ENCODE results near the gene QPCTL. TPM values are rescaled to one million over a fixed set of nuclear protein-coding genes. Genes with fewer than 3 reads are reported as not detected.

Gene QPCTL
- total and polyA plus RNA-seq, 2 of the 13 experiments (the other 11 are each of a cell fraction or from before 2014, with no cell fraction given): 16.0 to 19.1 TPM

DNA sequence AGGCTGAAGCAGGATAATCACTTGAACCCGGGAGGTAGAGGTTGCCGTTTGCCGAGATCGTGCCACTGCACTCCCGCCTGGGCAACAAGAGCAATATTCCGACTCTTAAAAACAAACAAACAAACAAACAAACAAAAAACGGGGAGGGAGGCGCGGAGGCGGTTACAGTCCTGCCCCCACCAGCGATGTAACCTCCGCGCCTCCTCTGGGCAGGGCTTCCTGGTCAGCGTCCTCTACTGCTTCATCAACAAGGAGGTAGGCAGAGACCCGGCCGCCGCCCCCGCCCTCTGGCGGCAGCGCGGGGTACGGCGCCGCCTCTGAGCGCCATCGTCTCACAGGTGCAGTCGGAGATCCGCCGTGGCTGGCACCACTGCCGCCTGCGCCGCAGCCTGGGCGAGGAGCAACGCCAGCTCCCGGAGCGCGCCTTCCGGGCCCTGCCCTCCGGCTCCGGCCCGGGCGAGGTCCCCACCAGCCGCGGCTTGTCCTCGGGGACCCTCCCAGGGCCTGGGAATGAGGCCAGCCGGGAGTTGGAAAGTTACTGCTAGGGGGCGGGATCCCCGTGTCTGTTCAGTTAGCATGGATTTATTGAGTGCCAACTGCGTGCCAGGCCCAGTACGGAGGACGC is 11.0 kb upstream of the QPCTL start (continued):
- TF ChIP-seq ZBTB7A (CRISPR knock-in tag; IDR thresholded peaks at IDR 0.05) (no peak), MED8 (CRISPR knock-in tag; IDR thresholded peaks at IDR 0.05; ENCODE audit: insufficient replicate concordance) (peak; percentile 29), NCOA2 (CRISPR knock-in tag; IDR thresholded peaks at IDR 0.05) (no peak), MATR3 (CRISPR knock-in tag; IDR thresholded peaks at IDR 0.05) (no peak), ZNF136 (CRISPR knock-in tag; IDR thresholded peaks at IDR 0.05; ENCODE audit: low read depth) (no peak), EEA1 (CRISPR knock-in tag; IDR thresholded peaks at IDR 0.05; ENCODE audit: borderline replicate concordance) (peak; percentile 84; the same call in 1 of the 2 replicates), ZNF235 (CRISPR knock-in tag; IDR thresholded peaks at IDR 0.05; ENCODE audit: borderline replicate concordance) (peak; percentile 16; the same call in 1 of the 2 replicates), ZNF121 (CRISPR knock-in tag; IDR thresholded peaks at IDR 0.05) (no peak), ZNF577 (CRISPR knock-in tag; IDR thresholded peaks at IDR 0.05; ENCODE audit: borderline replicate concordance, low read depth) (no peak), KAT8 (CRISPR knock-in tag; IDR thresholded peaks at IDR 0.05) (peak; percentile 68; the same call in 1 of the 2 replicates), ZSCAN20 (CRISPR knock-in tag; IDR thresholded peaks at IDR 0.05; ENCODE audit: borderline replicate concordance) (no peak), FOSL2 (CRISPR knock-in tag; IDR thresholded peaks at IDR 0.05) (0 out of 2 replicates have a peak, but pooled peaks have one; percentile 8), POLR2AphosphoS2 (IDR thresholded peaks at IDR 0.05; ENCODE audit: low read depth, low read length) (no peak), EZH2 (conservative IDR thresholded peaks at IDR 0.05; ENCODE audit: low read depth, low read length) (no peak), KMT2B (CRISPR knock-in tag; IDR thresholded peaks at IDR 0.05) (no peak), ZNF160 (CRISPR knock-in tag; IDR thresholded peaks at IDR 0.05) (no peak), ZNF232 (CRISPR knock-in tag; IDR thresholded peaks at IDR 0.05; ENCODE audit: borderline replicate concordance) (no peak), SIN3B (IDR thresholded peaks at IDR 0.05; ENCODE audit: low read length) (no peak)
- TF ChIP-seq, protein P1, sequence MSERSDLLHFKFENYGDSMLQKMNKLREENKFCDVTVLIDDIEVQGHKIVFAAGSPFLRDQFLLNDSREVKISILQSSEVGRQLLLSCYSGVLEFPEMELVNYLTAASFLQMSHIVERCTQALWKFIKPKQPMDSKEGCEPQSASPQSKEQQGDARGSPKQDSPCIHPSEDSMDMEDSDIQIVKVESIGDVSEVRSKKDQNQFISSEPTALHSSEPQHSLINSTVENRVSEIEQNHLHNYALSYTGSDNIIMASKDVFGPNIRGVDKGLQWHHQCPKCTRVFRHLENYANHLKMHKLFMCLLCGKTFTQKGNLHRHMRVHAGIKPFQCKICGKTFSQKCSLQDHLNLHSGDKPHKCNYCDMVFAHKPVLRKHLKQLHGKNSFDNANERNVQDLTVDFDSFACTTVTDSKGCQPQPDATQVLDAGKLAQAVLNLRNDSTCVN (CRISPR knock-in tag; IDR thresholded peaks at IDR 0.05; ENCODE audit: borderline replicate concordance): no peak; the same call in 1 of the 2 replicates
- TF ChIP-seq, protein P2, sequence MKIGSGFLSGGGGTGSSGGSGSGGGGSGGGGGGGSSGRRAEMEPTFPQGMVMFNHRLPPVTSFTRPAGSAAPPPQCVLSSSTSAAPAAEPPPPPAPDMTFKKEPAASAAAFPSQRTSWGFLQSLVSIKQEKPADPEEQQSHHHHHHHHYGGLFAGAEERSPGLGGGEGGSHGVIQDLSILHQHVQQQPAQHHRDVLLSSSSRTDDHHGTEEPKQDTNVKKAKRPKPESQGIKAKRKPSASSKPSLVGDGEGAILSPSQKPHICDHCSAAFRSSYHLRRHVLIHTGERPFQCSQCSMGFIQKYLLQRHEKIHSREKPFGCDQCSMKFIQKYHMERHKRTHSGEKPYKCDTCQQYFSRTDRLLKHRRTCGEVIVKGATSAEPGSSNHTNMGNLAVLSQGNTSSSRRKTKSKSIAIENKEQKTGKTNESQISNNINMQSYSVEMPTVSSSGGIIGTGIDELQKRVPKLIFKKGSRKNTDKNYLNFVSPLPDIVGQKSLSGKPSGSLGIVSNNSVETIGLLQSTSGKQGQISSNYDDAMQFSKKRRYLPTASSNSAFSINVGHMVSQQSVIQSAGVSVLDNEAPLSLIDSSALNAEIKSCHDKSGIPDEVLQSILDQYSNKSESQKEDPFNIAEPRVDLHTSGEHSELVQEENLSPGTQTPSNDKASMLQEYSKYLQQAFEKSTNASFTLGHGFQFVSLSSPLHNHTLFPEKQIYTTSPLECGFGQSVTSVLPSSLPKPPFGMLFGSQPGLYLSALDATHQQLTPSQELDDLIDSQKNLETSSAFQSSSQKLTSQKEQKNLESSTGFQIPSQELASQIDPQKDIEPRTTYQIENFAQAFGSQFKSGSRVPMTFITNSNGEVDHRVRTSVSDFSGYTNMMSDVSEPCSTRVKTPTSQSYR (CRISPR knock-in tag; IDR thresholded peaks at IDR 0.05; ENCODE audit: borderline replicate concordance): no peak
- TF ChIP-seq, protein P3, sequence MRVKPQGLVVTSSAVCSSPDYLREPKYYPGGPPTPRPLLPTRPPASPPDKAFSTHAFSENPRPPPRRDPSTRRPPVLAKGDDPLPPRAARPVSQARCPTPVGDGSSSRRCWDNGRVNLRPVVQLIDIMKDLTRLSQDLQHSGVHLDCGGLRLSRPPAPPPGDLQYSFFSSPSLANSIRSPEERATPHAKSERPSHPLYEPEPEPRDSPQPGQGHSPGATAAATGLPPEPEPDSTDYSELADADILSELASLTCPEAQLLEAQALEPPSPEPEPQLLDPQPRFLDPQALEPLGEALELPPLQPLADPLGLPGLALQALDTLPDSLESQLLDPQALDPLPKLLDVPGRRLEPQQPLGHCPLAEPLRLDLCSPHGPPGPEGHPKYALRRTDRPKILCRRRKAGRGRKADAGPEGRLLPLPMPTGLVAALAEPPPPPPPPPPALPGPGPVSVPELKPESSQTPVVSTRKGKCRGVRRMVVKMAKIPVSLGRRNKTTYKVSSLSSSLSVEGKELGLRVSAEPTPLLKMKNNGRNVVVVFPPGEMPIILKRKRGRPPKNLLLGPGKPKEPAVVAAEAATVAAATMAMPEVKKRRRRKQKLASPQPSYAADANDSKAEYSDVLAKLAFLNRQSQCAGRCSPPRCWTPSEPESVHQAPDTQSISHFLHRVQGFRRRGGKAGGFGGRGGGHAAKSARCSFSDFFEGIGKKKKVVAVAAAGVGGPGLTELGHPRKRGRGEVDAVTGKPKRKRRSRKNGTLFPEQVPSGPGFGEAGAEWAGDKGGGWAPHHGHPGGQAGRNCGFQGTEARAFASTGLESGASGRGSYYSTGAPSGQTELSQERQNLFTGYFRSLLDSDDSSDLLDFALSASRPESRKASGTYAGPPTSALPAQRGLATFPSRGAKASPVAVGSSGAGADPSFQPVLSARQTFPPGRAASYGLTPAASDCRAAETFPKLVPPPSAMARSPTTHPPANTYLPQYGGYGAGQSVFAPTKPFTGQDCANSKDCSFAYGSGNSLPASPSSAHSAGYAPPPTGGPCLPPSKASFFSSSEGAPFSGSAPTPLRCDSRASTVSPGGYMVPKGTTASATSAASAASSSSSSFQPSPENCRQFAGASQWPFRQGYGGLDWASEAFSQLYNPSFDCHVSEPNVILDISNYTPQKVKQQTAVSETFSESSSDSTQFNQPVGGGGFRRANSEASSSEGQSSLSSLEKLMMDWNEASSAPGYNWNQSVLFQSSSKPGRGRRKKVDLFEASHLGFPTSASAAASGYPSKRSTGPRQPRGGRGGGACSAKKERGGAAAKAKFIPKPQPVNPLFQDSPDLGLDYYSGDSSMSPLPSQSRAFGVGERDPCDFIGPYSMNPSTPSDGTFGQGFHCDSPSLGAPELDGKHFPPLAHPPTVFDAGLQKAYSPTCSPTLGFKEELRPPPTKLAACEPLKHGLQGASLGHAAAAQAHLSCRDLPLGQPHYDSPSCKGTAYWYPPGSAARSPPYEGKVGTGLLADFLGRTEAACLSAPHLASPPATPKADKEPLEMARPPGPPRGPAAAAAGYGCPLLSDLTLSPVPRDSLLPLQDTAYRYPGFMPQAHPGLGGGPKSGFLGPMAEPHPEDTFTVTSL (CRISPR knock-in tag; IDR thresholded peaks at IDR 0.05; ENCODE audit: borderline replicate concordance): no peak
